ENCODE measurements around the gene PRORP. TPM values are rescaled to one million over a fixed set of nuclear protein-coding genes. Genes with fewer than 3 reads are reported as not detected.

The PRORP gene
- total and polyA plus RNA-seq, 2 of the 13 experiments (the other 11 are each of a cell fraction or from before 2014, with no cell fraction given) = 48.9 to 88.7 TPM

- TF ChIP-seq ZBTB10 (CRISPR knock-in tag; IDR thresholded peaks at IDR 0.05; ENCODE audit: borderline replicate concordance) = no peak
- no peak for TF ChIP-seq SRSF9 (IDR thresholded peaks at IDR 0.05; ENCODE audit: borderline replicate concordance, insufficient read depth, low read depth, low read length, poor library complexity, severe bottlenecking)
- TF ChIP-seq RORA (CRISPR knock-in tag; IDR thresholded peaks at IDR 0.05) = no peak
- TF ChIP-seq TERF1 (CRISPR knock-in tag; IDR thresholded peaks at IDR 0.05) = no peak
- no peak for TF ChIP-seq EHMT2 (IDR thresholded peaks at IDR 0.05; ENCODE audit: borderline replicate concordance, low read depth, low read length)
- TF ChIP-seq PRDM15 (CRISPR knock-in tag; IDR thresholded peaks at IDR 0.05) = no peak
- TF ChIP-seq AKNA (CRISPR knock-in tag; IDR thresholded peaks at IDR 0.05; ENCODE audit: borderline replicate concordance) = no peak
- TF ChIP-seq SAFB2 (CRISPR knock-in tag; IDR thresholded peaks at IDR 0.05; ENCODE audit: borderline replicate concordance, low read depth) = 0 out of 2 replicates have a peak, but pooled peaks have one; percentile 81
- no peak for TF ChIP-seq TFDP2 (CRISPR knock-in tag; IDR thresholded peaks at IDR 0.05)
- TF ChIP-seq ZFP41 (CRISPR knock-in tag; IDR thresholded peaks at IDR 0.05; ENCODE audit: borderline replicate concordance) = no peak
- no peak for TF ChIP-seq JUN (CRISPR knock-in tag; IDR thresholded peaks at IDR 0.05)
- TF ChIP-seq ZNF329 (CRISPR knock-in tag; IDR thresholded peaks at IDR 0.05; ENCODE audit: low read depth) = no peak
- 0 out of 2 replicates have a peak, but pooled peaks have one; percentile 34 for TF ChIP-seq PPARG (CRISPR knock-in tag; conservative IDR thresholded peaks at IDR 0.05)
Observed at GRCh38 chr14:35122696-35123387, 490 bp downstream of the PRORP start (continued).

Data from HepG2 (cell line).